DND-41 (cell line): ENCODE measurements around the gene SUMF1.

Experiments
- ATAC-seq: fragments of 200-7000 bp; cut with Tn5 transposase; 3 replicates; pipeline ENCODE4 v1.9.1; 2021; ENCODE audit warnings: low read depth; ENCODE audit not compliant: insufficient read depth
- DNase-seq: peaks from one replicate; pipeline ENCODE4 v3.0.0-alpha.2; 2020
- H2AFZ ChIP-seq: 2 replicates; pipeline ENCODE4 v1.6.0; 2012; ENCODE audit warnings: low read depth, low read length
- H3K27ac ChIP-seq: 2 replicates; pipeline ENCODE4 v1.5.1; 2012; ENCODE audit warnings: low read length, inconsistent platforms
- H3K27me3 ChIP-seq: fragments of 200-600 bp; sonication (generic); 2 replicates; pipeline ENCODE4 v1.6.0; 2012; ENCODE audit warnings: low read length, mild to moderate bottlenecking, inconsistent platforms; ENCODE audit not compliant: insufficient read depth, poor library complexity
- H3K36me3 ChIP-seq: 2 replicates; pipeline ENCODE4 v1.5.1; 2012; ENCODE audit warnings: low read length, inconsistent platforms; ENCODE audit not compliant: insufficient read depth
- H3K4me1 ChIP-seq: 2 replicates; pipeline ENCODE4 v1.5.1; 2012; ENCODE audit warnings: mild to moderate bottlenecking, low read length; ENCODE audit not compliant: insufficient read depth
- H3K4me2 ChIP-seq: 2 replicates; pipeline ENCODE4 v1.6.0; 2012; ENCODE audit warnings: mild to moderate bottlenecking, moderate library complexity, low read length, inconsistent platforms; ENCODE audit not compliant: insufficient read depth
- H3K4me3 ChIP-seq, 2 experiments: fragments of 200-600 bp in 1 of 2; shearing (Covaris generic) in 1 of 2; 2 replicates each; pipeline ENCODE4 v1.5.1; 2012 to 2016; ENCODE audit warnings: inconsistent platforms in 2 of 2, low read length in 2 of 2, mild to moderate bottlenecking in 2 of 2, low read depth in 1 of 2, moderate library complexity in 1 of 2
- H3K79me2 ChIP-seq: 2 replicates; pipeline ENCODE4 v1.6.0; 2012; ENCODE audit warnings: low read length, inconsistent platforms; ENCODE audit not compliant: insufficient read depth
- H3K9ac ChIP-seq: 2 replicates; pipeline ENCODE4 v1.6.0; 2012; ENCODE audit warnings: low read depth, mild to moderate bottlenecking, inconsistent platforms, low read length, moderate library complexity
- H3K9me3 ChIP-seq: 2 replicates; pipeline ENCODE4 v1.5.1; 2012; ENCODE audit warnings: low read length, moderate library complexity, mild to moderate bottlenecking, inconsistent platforms; ENCODE audit not compliant: insufficient read depth, severe bottlenecking
- H4K20me1 ChIP-seq: 2 replicates; pipeline ENCODE4 v1.6.0; 2012; ENCODE audit warnings: low read length; ENCODE audit not compliant: insufficient read depth
- CTCF ChIP-seq: IDR thresholded peaks from 2 replicates; pipeline ENCODE4 v1.5.1; 2012; ENCODE audit warnings: borderline replicate concordance, low read length, moderate library complexity, mild to moderate bottlenecking; ENCODE audit not compliant: poor library complexity, severe bottlenecking; ENCODE audit errors: extremely low read depth
- EZH2 ChIP-seq: IDR thresholded peaks from 3 replicates; pipeline ENCODE4 v1.6.1; 2012; ENCODE audit warnings: borderline replicate concordance, low read depth, mild to moderate bottlenecking, moderate library complexity, low read length, inconsistent platforms; ENCODE audit not compliant: severe bottlenecking

SUMF1 gene

GRCh38 chr3:4395448-4395847 is 71.6 kb downstream of the SUMF1 start:
- 0 out of 2 replicates have a peak, but pooled peaks cover 3% of the 10 kb centered on the region for H3K36me3 ChIP-seq
- H3K79me2 ChIP-seq: no peaks in the 10 kb centered on the region
- no peaks in the 10 kb centered on the region for H4K20me1 ChIP-seq
- H3K4me2 ChIP-seq: no peak overlapping the region
- no peaks in the 10 kb centered on the region for H3K27me3 ChIP-seq
- H3K9me3 ChIP-seq: no peaks in the 10 kb centered on the region
- no peak for TF ChIP-seq EZH2
- no peak for TF ChIP-seq CTCF
- H2AFZ ChIP-seq: no peak overlapping the region
- no peak for ATAC-seq
- DNase-seq: no peak
- H3K9ac ChIP-seq: no peak overlapping the region
- H3K27ac ChIP-seq: no peak overlapping the region
- H3K4me3 ChIP-seq: no peak overlapping the region
- peaks cover 7% of the 10 kb centered on the region; the same call in 1 of the 2 replicates for H3K4me1 ChIP-seq

DNA sequence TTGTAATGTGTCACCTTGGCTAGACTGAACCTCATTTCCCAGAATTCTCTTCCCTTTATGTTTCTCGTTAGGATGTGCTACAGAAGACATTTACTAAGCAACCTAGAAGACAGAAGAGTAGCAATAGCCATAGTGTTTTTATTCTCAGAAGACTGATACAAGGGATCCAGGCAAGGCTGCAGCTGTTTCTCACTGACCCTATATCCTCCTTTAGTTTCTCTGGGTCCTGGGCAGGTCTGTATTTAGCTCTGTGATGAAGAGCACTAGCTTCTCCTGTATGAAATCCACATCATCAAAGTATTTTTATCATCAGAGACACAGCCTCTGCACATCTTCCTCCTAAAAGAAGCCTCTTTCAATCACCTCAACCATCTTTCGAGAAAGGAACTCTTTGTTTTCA is 72.5 kb downstream of the SUMF1 start:
- Histone ChIP-seq H3K27me3 (no peaks in the 10 kb centered on the region), H3K36me3 (0 out of 2 replicates have a peak, but pooled peaks cover 3% of the 10 kb centered on the region), H3K27ac (no peak overlapping the region), H3K4me2 (no peak overlapping the region), H3K9ac (no peak overlapping the region), H3K4me1 (peaks cover 7% of the 10 kb centered on the region; the same call in 1 of the 2 replicates), H3K79me2 (no peaks in the 10 kb centered on the region), H4K20me1 (no peaks in the 10 kb centered on the region), H3K4me3 (no peak overlapping the region), H3K9me3 (no peaks in the 10 kb centered on the region), H2AFZ (no peak overlapping the region)
- ATAC-seq: no peak
- no peak for DNase-seq
- TF ChIP-seq CTCF: no peak
- no peak for TF ChIP-seq EZH2

DNA sequence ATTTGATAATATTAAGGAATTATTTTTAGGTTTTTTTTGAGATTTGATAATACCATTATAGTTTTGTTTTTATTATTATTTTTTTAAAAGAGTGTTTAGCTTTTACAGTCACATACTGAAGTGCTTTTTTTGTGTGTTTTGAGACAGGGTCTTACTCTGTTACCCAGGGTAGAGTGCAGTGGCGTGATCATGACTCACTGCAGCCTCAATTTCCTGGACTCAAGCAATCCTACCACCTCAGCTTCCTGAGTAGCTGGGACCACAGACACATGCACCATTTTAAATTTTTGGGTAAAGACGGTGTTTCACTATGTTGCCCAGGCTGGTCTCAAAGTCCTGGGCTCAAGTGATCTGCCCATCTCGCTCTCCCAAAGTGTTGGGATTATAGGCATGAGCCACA is 73.0 kb downstream of the SUMF1 start:
- Histone ChIP-seq H3K79me2 (no peaks in the 10 kb centered on the region), H3K9me3 (no peaks in the 10 kb centered on the region), H3K36me3 (0 out of 2 replicates have a peak, but pooled peaks cover 3% of the 10 kb centered on the region), H3K4me3 (no peak overlapping the region), H2AFZ (no peak overlapping the region), H3K4me1 (peaks cover 7% of the 10 kb centered on the region; the same call in 1 of the 2 replicates), H3K9ac (no peak overlapping the region), H3K27ac (no peak overlapping the region), H4K20me1 (no peaks in the 10 kb centered on the region), H3K27me3 (no peaks in the 10 kb centered on the region), H3K4me2 (no peak overlapping the region)
- ATAC-seq (peak; percentile 77), DNase-seq (peak; percentile 17)
- no peak for TF ChIP-seq CTCF
- no peak for TF ChIP-seq EZH2
